ENCODE measurements around the gene SPO11. TPM values are rescaled to one million over a fixed set of nuclear protein-coding genes. Genes with fewer than 3 reads are reported as not detected.

The SPO11 gene
- total RNA-seq, 2 donors from 2014 or later: not detected

- Histone ChIP-seq H3K27ac (no peak overlapping the region), H3K9me3 (no peaks in the 10 kb centered on the region), H3K27me3 (no peaks in the 10 kb centered on the region)
These were observed 42.4 kb upstream of the SPO11 start for GRCh38 chr20:57287007-57287880.

GRCh38 chr20:57287901-57288300, 41.7 kb upstream of the SPO11 start:
- H3K4me3 ChIP-seq: no peak overlapping the region
- H3K36me3 ChIP-seq: no peaks in the 10 kb centered on the region
- H3K9me3 ChIP-seq: no peaks in the 10 kb centered on the region
- H3K27me3 ChIP-seq: no peaks in the 10 kb centered on the region
- H3K27ac ChIP-seq: no peak overlapping the region
- H3K4me1 ChIP-seq: peaks cover 0 to 8% of the 10 kb centered on the region in 2 donors
- DNase-seq (ENCODE audit: low spot score): no peak
- no peak for TF ChIP-seq CTCF (IDR thresholded peaks at IDR 0.05)

More at GRCh38 chr20:57287007-57287880, 42.4 kb upstream of the SPO11 start:
- H3K36me3 ChIP-seq: no peaks in the 10 kb centered on the region
- H3K4me3 ChIP-seq: no peak overlapping the region
- peaks cover 0 to 8% of the 10 kb centered on the region in 2 donors for H3K4me1 ChIP-seq
- no peak for TF ChIP-seq CTCF (IDR thresholded peaks at IDR 0.05)
- DNase-seq (ENCODE audit: low spot score): no peak

GRCh38 chr20:57288651-57289277, 40.8 kb upstream of the SPO11 start:
- no peak for DNase-seq (ENCODE audit: low spot score)
- H3K4me1 ChIP-seq: peaks cover 0 to 8% of the 10 kb centered on the region in 2 donors
- TF ChIP-seq CTCF (IDR thresholded peaks at IDR 0.05): no peak
- H3K9me3 ChIP-seq: no peaks in the 10 kb centered on the region
- H3K4me3 ChIP-seq: no peak overlapping the region
- H3K27me3 ChIP-seq: no peaks in the 10 kb centered on the region
- H3K36me3 ChIP-seq: no peaks in the 10 kb centered on the region
- no peak overlapping the region for H3K27ac ChIP-seq

- H3K4me1 ChIP-seq: peaks cover 0 to 8% of the 10 kb centered on the region in 2 donors
- H3K27ac ChIP-seq: no peak overlapping the region
- no peaks in the 10 kb centered on the region for H3K27me3 ChIP-seq
- no peaks in the 10 kb centered on the region for H3K36me3 ChIP-seq
- H3K9me3 ChIP-seq: no peaks in the 10 kb centered on the region
- DNase-seq (ENCODE audit: low spot score): no peak
- no peak overlapping the region for H3K4me3 ChIP-seq
- no peak for TF ChIP-seq CTCF (IDR thresholded peaks at IDR 0.05)
These were observed 40.0 kb upstream of the SPO11 start for GRCh38 chr20:57289391-57290177.

GRCh38 chr20:57290178-57290484, 39.5 kb upstream of the SPO11 start:
- no peak for TF ChIP-seq CTCF (IDR thresholded peaks at IDR 0.05)
- H3K4me3 ChIP-seq: no peak overlapping the region
- no peak overlapping the region for H3K27ac ChIP-seq
- H3K9me3 ChIP-seq: no peaks in the 10 kb centered on the region
- H3K36me3 ChIP-seq: no peaks in the 10 kb centered on the region
- no peaks in the 10 kb centered on the region for H3K27me3 ChIP-seq
- no peak for DNase-seq (ENCODE audit: low spot score)
- H3K4me1 ChIP-seq: peaks cover 0 to 8% of the 10 kb centered on the region in 2 donors

Data from right atrium auricular region (tissue), 2 donors.